H9 (cell line): ENCODE results near the gene FGF12. TPM values are rescaled to one million over a fixed set of nuclear protein-coding genes. Genes with fewer than 3 reads are reported as not detected.

Experiments used
- DNase-seq: peaks from one replicate; pipeline ENCODE4 v3.0.0-alpha.2; 2017
- H2AFZ ChIP-seq: one replicate; pipeline ENCODE4 v1.6.1; 2013; ENCODE audit warnings: mild to moderate bottlenecking, low read length, control low read depth, moderate library complexity
- H2AK5ac ChIP-seq: 2 replicates; pipeline ENCODE4 v1.6.1; 2013; ENCODE audit warnings: low read length, control low read depth, mixed read lengths; ENCODE audit not compliant: insufficient read length
- H2BK120ac ChIP-seq: one replicate; pipeline ENCODE4 v1.6.1; 2013; ENCODE audit warnings: low read depth, mild to moderate bottlenecking, low read length, control low read depth, inconsistent platforms; ENCODE audit not compliant: poor library complexity, severe bottlenecking
- H2BK12ac ChIP-seq: 2 replicates; pipeline ENCODE4 v1.6.1; 2013; ENCODE audit warnings: low read length, control low read depth, mixed read lengths, low read depth; ENCODE audit not compliant: insufficient read length
- H2BK15ac ChIP-seq: 2 replicates; pipeline ENCODE4 v1.6.1; 2013; ENCODE audit warnings: low read depth, low read length, control low read depth
- H2BK20ac ChIP-seq: one replicate; pipeline ENCODE4 v1.6.1; 2013; ENCODE audit warnings: low read depth, mild to moderate bottlenecking, low read length, control low read depth, inconsistent platforms; ENCODE audit not compliant: poor library complexity, severe bottlenecking
- H2BK5ac ChIP-seq: 2 replicates; pipeline ENCODE4 v1.6.1; 2013; ENCODE audit warnings: low read length, control low read depth, mixed read lengths; ENCODE audit not compliant: insufficient read length
- H3K14ac ChIP-seq: 2 replicates; pipeline ENCODE4 v1.6.1; 2013; ENCODE audit warnings: low read length, control low read depth; ENCODE audit not compliant: insufficient read depth
- H3K18ac ChIP-seq: 2 replicates; pipeline ENCODE4 v1.6.1; 2013; ENCODE audit warnings: low read depth, mild to moderate bottlenecking, mixed read lengths, low read length, control low read depth; ENCODE audit not compliant: insufficient read length
- H3K23ac ChIP-seq: 2 replicates; pipeline ENCODE4 v1.6.1; 2013; ENCODE audit warnings: low read length, control low read depth, mixed read lengths, low read depth; ENCODE audit not compliant: insufficient read length
- H3K23me2 ChIP-seq: 2 replicates; pipeline ENCODE4 v1.6.1; 2013; ENCODE audit warnings: low read depth, mild to moderate bottlenecking, mixed read lengths, low read length, control low read depth; ENCODE audit not compliant: insufficient read length, poor library complexity, severe bottlenecking
- H3K27ac ChIP-seq: 2 replicates; pipeline ENCODE4 v1.5.1; 2013; ENCODE audit warnings: low read length, control low read depth, mixed read lengths, low read depth; ENCODE audit not compliant: insufficient read length
- H3K27me3 ChIP-seq: 2 replicates; pipeline ENCODE4 v1.6.1; 2013; ENCODE audit warnings: low read length, control low read depth, inconsistent platforms; ENCODE audit not compliant: insufficient read depth
- H3K4ac ChIP-seq: 2 replicates; pipeline ENCODE4 v1.6.1; 2013; ENCODE audit warnings: low read depth, mild to moderate bottlenecking, control low read depth, inconsistent platforms, low read length, moderate library complexity
- H3K4me1 ChIP-seq: 2 replicates; pipeline ENCODE4 v1.6.1; 2013; ENCODE audit warnings: low read length, control low read depth, inconsistent platforms; ENCODE audit not compliant: insufficient read depth
- H3K4me2 ChIP-seq: 2 replicates; pipeline ENCODE4 v1.6.1; 2013; ENCODE audit warnings: low read length, control low read depth, mixed read lengths; ENCODE audit not compliant: insufficient read length, insufficient read depth
- H3K56ac ChIP-seq: 2 replicates; pipeline ENCODE4 v1.6.1; 2013; ENCODE audit warnings: low read depth, mild to moderate bottlenecking, mixed read lengths, low read length, control low read depth; ENCODE audit not compliant: insufficient read length
- H3K79me1 ChIP-seq: 2 replicates; pipeline ENCODE4 v1.6.1; 2013; ENCODE audit warnings: low read depth, mild to moderate bottlenecking, moderate library complexity, low read length, control low read depth, inconsistent platforms; ENCODE audit not compliant: insufficient read depth, poor library complexity, severe bottlenecking
- H3K79me2 ChIP-seq: 2 replicates; pipeline ENCODE4 v1.6.1; 2013; ENCODE audit warnings: low read length, control low read depth, inconsistent platforms; ENCODE audit not compliant: insufficient read depth
- H3K9ac ChIP-seq: 2 replicates; pipeline ENCODE4 v1.6.1; 2013; ENCODE audit warnings: low read length, control low read depth, mixed read lengths; ENCODE audit not compliant: insufficient read length; ENCODE audit errors: extremely low read depth
- H3K9me3 ChIP-seq: one replicate; pipeline ENCODE4 v1.6.1; 2013; ENCODE audit warnings: low read depth, low read length, inconsistent platforms; ENCODE audit not compliant: control insufficient read depth
- H3T11ph ChIP-seq: one replicate; pipeline ENCODE4 v1.6.1; 2013; ENCODE audit warnings: mild to moderate bottlenecking, low read length, control low read depth, inconsistent platforms
- H4K20me1 ChIP-seq: one replicate; pipeline ENCODE4 v1.6.1; 2013; ENCODE audit not compliant: control insufficient read depth, insufficient read length, insufficient read depth
- H4K5ac ChIP-seq: 2 replicates; pipeline ENCODE4 v1.6.1; 2013; ENCODE audit warnings: low read depth, mild to moderate bottlenecking, mixed read lengths, low read length, control low read depth; ENCODE audit not compliant: insufficient read length
- H4K8ac ChIP-seq: replicated peaks from 2 replicates; pipeline ENCODE4 v1.6.1; 2013; ENCODE audit warnings: low read length, control low read depth, mixed read lengths, low read depth; ENCODE audit not compliant: insufficient read length
- H4K91ac ChIP-seq: 2 replicates; pipeline ENCODE4 v1.6.1; 2013; ENCODE audit warnings: low read depth, mild to moderate bottlenecking, moderate library complexity, mixed read lengths, low read length, control low read depth; ENCODE audit not compliant: insufficient read length
- H3K27ac Mint-ChIP-seq, 3 experiments: 2 replicates in 2 of 3; 3 replicates in 1 of 3; pipeline ENCODE4 v1.8.0; 2020 to 2021; ENCODE audit warnings: mixed read lengths in 3 of 3, mild to moderate bottlenecking in 1 of 3, moderate library complexity in 1 of 3
- H3K27me3 Mint-ChIP-seq: 2 replicates; pipeline ENCODE4 v1.8.0; 2021; ENCODE audit warnings: low read depth, mild to moderate bottlenecking, moderate library complexity, mixed read lengths
- H3K36me3 Mint-ChIP-seq, 3 experiments: 2 replicates in 2 of 3; 3 replicates in 1 of 3; pipeline ENCODE4 v1.8.0; 2020 to 2021; ENCODE audit warnings: low read depth in 3 of 3, mixed read lengths in 3 of 3; ENCODE audit not compliant: insufficient read depth in 1 of 3
- H3K4me1 Mint-ChIP-seq, 2 experiments: 2 replicates each; pipeline ENCODE4 v1.8.0; 2020; ENCODE audit warnings: mixed read lengths in 2 of 2
- H3K4me3 Mint-ChIP-seq, 2 experiments: 2 replicates in 1 of 2; 3 replicates in 1 of 2; pipeline ENCODE4 v1.8.0; 2020 to 2021; ENCODE audit warnings: mild to moderate bottlenecking in 2 of 2, mixed read lengths in 2 of 2, moderate library complexity in 1 of 2
- H3K9me3 Mint-ChIP-seq, 2 experiments: 2 replicates in 1 of 2; 3 replicates in 1 of 2; pipeline ENCODE4 v1.8.0; 2020; ENCODE audit warnings: mild to moderate bottlenecking in 2 of 2, mixed read lengths in 2 of 2, moderate library complexity in 1 of 2
- CTCF ChIP-seq: fragments of 200-600 bp; sonication (generic); conservative IDR thresholded peaks from 3 replicates; pipeline ENCODE4 v1.8.0; 2021; ENCODE audit warnings: antibody characterized with exemption, mild to moderate bottlenecking
- whole genome bisulfite sequencing: extraction: QIAGEN DNeasy Blood & Tissue Kit; methylation state at CpG from one replicate; pipeline ENCODE4 v1.1.7; 2013; ENCODE audit warnings: missing lambda C conversion rate, low lambda C conversion rate, mixed read lengths; ENCODE audit not compliant: insufficient read length; ENCODE audit errors: extremely low coverage; 5-methylcytosine and 5-hydroxymethylcytosine counted together
- total RNA-seq: library from RNA; stranded (reverse); gene quantifications from 2 replicates; pipeline ENCODE4 v1.2.1, GENCODE V29; 2021

The FGF12 gene
- total RNA-seq, 1 experiment from 2014 or later: 5.6 TPM

GRCh38 chr3:192165552-192165951, 561.8 kb downstream of the FGF12 start:
- Histone ChIP-seq H3K23me2 (no peaks in the 10 kb centered on the region), H3K9me3 (no peaks in the 10 kb centered on the region), H3K4me1 (peaks cover 3% of the 10 kb centered on the region; the same call in 1 of the 2 replicates), H4K5ac (no peak overlapping the region), H2AK5ac (no peak overlapping the region), H3K4ac (no peak overlapping the region), H2BK15ac (no peak overlapping the region), H3K27me3 (no peaks in the 10 kb centered on the region), H4K8ac (no peak overlapping the region), H2BK12ac (no peak overlapping the region), H2BK120ac (no peak overlapping the region), H3K23ac (no peak overlapping the region), H4K91ac (no peak overlapping the region), H2AFZ (no peak overlapping the region), H3K27ac (no peak overlapping the region), H4K20me1 (no peaks in the 10 kb centered on the region), H3K4me2 (no peak overlapping the region), H3K79me2 (no peaks in the 10 kb centered on the region), H2BK20ac (no peak overlapping the region), H3K14ac (no peak overlapping the region), H2BK5ac (no peak overlapping the region), H3K9ac (no peak overlapping the region), H3K79me1 (no peaks in the 10 kb centered on the region), H3K56ac (no peak overlapping the region), H3K18ac (no peak overlapping the region), H3T11ph (no peak overlapping the region)
- Mint-ChIP-seq H3K27me3 (no peaks in the 10 kb centered on the region), H3K9me3 (no peaks in the 10 kb centered on the region), H3K4me1 (peaks cover 37 to 46% of the 10 kb centered on the region in 2 experiments), H3K36me3 (no peaks in the 10 kb centered on the region), H3K27ac (no peak overlapping the region), H3K4me3 (no peak overlapping the region)
- no peak for TF ChIP-seq CTCF
- no peak for DNase-seq
- WGBS: no CpG with 5 or more reads among the region's 2 CpGs
